GM18505 (cell line): Measurements from ENCODE around the gene WNT3A.
"Not testable (repeated sequence)": the region's sequence is repeated elsewhere in the genome, so short reads cannot be mapped to it uniquely, and the experiment has no call there.

Experiments used
- ATAC-seq: cut with Tn5 transposase; IDR thresholded peaks from one replicate; pipeline ENCODE4 v1.9.1; 2021; ENCODE audit not compliant: unreplicated experiment
- POLR2A ChIP-seq: IDR thresholded peaks from 4 replicates; pipeline ENCODE4 v1.6.1; 2011; ENCODE audit warnings: borderline replicate concordance; ENCODE audit not compliant: insufficient read depth, insufficient read length; ENCODE audit errors: extremely low read depth

Gene WNT3A, protein sequence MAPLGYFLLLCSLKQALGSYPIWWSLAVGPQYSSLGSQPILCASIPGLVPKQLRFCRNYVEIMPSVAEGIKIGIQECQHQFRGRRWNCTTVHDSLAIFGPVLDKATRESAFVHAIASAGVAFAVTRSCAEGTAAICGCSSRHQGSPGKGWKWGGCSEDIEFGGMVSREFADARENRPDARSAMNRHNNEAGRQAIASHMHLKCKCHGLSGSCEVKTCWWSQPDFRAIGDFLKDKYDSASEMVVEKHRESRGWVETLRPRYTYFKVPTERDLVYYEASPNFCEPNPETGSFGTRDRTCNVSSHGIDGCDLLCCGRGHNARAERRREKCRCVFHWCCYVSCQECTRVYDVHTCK

DNA sequence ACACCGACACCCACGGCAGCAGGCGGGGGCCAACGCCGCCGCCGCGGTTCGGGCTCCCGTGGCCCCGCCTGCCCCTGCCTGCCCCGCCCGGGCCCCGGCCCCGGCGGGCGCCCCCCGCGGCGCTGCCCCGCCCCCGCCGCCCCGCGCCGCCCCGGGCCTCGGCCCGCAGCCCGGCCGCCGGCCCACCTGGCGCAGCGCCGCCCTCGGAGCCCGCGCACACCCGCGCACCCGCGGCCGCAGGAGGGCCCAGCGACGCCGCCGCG lies at the start of gene WNT3A:
Gene WNT3A (plus strand): TSS at position 213 of the 263 bp plus-strand sequence. CDS start 131 bp downstream, outside the sequence.
- no peak for ATAC-seq
- no peak for TF ChIP-seq POLR2A

DNA sequence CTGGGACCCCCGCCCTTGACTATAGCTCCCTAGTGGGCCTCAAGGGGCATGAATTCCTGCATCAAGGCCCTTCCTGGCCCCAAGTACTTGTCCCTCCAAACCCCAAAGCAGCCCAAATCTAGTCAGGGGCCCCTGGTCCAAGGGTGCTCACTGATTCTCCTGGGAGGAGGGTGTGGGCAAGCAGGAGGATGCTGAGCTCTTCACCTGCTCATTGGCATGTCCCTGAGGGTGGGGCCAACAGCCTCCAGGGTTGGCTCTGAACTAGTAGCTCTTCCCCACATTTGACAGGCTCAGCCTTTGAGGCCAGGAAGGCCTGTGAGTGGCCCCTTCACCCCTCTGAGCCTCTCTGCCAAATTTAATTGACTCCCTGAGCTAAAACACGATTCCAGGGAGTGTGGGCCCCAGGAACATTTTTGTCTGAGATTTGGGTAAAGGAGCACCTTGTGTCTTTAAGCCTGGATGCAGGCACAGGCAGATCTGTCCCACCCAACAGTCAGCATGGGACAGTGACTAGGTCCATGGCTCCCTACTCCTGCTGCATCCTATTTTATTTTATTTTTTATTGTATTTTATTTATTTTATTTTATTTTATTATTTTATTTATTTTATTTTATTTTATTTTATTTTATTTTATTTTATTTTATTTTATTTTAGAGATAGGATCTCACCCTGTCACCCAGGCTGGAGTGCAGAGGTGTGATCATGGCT lies 48.0 kb upstream of the WNT3A start:
- no peak for TF ChIP-seq POLR2A
- ATAC-seq = no peak

DNA sequence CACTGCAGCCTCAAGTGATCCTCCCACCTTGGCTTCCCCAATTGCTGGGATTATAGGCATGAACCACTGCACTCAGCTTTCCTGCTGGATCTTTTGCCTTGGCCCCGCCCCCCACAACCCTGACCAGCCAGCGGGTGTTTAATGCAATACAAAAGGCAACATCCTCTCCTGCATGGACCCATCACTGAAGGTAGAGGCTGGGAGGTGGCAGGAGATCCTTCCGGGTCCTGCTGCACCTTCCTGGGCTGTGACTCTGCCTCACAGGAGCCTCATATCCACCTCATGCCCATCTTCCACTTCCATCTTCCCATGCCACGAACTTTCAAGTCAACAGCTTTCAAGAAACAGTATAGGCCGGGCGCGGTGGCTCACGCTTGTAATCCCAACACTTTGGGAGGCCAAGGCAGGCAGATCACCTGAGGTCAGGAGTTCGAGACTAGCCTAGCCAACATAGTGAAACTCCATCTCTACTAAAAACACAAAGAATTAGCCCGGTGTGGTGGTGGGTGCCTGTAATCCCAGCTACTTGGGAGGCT lies 47.4 kb upstream of the WNT3A start:
- no peak for TF ChIP-seq POLR2A
- no peak for ATAC-seq

DNA sequence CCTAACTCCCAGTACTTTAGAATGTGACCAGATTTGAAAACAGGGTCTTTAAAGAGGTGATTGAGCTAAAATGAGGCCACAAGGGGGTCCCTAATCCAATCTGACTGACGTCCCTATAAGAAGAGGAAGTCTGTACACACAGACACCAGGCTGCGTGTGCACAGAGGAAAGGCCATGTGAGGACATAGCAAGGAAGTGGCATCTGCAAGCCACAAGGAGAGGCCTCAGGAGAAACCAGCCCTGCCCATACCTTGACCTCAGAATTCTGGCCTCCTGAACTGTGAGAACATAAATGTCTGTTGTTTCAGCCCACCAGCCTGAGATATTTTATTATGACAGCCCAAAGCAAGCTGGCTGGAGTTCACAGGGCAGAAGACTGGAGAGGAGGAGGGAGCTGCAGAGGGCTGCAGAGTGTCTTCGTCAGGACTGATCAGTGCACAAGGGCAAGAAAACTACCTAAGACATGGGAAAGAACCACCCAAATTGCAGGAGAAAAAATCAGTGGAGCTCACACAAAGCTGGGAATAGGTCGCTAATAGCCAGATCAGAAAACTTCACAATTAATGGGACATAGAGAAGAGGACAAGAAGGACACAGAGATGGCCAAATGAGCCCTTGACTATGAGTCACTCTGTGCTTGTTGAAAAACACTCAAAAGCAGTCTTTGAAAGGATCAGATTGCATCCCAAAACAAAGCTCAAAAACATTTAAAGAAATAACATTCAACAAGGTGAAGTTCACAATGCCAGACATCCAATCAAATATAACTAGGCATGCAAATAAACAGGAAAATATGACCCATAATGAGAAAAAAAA lies 44.9 kb upstream of the WNT3A start:
- no peak for TF ChIP-seq POLR2A
- no peak for ATAC-seq

DNA sequence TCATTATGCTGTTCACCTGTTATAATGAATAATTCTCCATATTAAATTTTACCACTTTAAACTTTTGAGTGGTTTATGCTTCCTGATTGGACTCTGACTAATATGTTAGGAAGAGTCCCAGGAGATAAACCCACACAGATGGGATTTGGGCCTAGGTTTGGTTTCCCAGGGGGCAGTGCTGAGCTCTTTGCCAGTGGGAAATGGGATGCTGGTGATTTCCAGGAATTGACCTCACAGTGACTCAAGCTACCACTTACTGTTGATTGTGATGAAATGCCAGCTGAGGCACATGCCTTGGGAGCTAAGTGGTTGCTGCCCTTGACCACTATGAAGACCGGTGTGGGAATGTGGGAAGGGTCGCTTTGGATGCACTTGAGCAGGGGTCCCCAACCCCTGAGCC lies 40.1 kb upstream of the WNT3A start:
- ATAC-seq = not testable (repeated sequence)

DNA sequence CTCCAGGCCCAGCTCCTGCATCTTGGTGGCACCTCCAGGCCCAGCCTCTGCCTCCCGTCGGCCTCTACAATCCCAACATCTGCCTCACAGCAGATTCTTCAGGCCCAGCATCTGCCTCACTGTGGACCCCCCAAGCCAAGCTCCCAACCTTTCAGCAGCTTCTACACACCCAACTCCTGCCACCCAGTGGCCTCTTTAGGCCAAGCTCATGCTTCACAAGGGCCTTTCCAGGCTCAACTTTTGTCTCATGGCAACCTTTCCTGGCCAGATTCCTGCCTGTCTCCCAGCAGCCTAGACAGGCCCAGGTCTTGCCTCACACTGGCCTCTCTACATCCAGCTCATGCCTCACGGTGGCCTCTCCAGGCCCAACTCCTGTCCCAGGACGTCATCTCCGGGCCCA lies 39.0 kb upstream of the WNT3A start:
- not testable (repeated sequence) for ATAC-seq

DNA sequence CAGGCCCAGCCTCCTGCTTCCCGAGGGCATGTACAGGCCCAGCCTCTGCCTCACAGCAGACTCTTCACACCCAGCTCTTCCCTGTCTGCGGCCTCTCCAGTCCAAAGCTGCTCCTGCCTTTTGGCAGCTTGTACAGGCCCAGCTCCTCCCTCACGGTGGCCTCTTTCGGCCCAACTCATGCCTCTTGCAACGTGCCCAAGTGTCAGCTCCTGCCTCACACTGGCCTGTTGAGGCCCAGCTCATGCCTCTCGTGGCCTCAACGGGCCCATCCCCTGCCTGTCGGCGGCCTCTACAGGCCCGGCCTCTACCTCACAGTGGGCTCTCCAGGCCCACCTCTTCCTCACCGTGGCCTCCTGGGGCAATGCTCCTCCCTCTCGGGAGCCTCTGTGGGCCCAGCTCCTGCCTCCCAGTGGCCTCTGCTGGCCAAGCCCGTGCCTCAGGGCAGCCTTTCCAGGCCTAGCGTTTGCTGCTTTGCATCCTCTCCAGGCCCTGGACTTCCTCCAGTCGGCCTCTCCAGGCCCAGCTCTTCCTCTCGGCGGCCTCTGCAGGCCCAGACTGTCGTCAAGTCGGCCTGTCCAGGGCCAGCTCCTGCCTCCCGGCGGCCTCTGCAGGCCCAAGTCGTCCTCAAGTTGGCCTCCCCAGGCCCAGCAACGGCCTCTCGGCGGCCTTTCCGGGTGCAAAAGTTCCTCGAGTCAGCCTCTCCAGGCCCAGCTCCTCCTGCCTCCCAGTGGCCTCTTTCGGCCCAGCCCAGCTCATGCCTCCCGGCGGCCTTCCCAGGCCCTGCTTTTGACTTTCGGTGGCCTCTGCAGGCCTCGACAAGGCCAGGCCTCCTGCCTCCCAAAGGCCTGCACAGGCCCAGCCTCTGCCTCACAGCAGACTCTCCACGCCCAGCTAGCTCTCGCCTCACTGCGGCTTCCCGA lies 36.5 kb upstream of the WNT3A start:
- not testable (repeated sequence) for ATAC-seq

DNA sequence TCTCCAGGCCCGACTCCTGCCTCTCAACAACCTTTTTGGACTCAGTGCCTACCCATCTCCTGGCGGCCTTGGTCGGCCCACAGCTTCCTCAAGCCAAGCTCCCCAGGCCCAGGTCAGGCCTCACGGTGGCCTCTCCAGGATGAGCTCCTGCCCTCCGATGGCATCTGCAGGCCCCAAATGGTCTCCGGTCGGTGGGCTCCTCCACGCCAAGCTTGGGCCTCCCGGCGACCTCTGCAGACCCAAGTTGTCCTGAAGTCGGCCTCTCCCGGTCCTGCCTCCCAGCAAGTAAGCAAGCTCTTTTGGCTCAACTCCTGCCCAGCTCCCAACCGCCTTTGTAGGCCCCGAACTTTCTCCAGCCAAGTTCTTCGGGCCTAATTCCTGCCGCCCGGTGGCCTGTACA lies 35.6 kb upstream of the WNT3A start:
- not testable (repeated sequence) for ATAC-seq

DNA sequence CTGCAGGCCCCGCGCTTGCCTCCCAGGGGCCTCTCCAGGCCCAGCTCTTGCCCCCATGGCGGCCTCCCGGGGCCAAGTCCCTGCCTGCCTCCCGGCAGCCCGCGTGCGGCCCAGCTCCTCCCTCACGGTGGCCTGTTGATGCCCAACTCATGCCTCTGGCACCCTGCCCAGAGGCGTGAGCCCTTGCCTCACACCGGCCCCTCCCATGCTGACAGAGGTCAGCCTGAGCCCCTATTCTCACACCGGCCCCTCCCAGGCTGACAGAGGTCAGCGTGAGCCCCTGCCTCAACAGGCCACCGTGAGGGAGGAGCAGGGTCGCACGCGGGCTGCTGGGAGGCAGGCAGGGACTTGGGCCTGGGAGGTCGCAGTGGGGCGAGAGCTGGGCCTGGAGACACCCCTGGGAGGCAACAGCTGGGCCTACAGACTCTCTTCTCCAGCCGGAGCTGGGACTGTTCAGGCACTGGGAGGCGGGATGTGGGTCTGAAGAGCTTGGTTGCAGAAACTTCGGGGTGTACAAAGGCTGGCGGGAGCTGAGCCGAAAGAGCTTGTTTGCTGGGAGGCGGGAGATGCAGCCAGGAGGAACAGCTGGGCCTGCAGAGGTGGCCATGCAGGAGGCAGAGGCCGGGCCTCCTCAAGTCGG lies 35.0 kb upstream of the WNT3A start:
- not testable (repeated sequence) for ATAC-seq

DNA sequence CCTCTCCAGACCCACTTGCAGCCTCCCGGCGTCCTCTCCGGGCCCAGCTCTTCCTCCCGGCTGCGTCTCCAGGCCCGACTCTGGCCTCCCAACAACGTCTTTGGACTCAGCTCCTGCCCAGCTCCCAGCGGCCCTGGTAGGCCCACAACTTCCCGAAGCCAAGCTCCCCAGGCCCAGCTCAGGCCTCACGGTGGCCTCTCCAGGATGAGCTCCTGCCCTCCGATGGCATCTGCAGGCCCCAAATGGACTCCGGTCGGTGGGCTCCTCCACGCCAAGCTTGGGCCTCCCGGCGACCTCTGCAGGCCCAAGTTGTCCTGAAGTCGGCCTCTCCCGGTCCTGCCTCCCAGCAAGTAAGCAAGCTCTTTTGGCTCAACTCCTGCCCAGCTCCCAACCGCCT lies 34.5 kb upstream of the WNT3A start:
- not testable (repeated sequence) for ATAC-seq

DNA sequence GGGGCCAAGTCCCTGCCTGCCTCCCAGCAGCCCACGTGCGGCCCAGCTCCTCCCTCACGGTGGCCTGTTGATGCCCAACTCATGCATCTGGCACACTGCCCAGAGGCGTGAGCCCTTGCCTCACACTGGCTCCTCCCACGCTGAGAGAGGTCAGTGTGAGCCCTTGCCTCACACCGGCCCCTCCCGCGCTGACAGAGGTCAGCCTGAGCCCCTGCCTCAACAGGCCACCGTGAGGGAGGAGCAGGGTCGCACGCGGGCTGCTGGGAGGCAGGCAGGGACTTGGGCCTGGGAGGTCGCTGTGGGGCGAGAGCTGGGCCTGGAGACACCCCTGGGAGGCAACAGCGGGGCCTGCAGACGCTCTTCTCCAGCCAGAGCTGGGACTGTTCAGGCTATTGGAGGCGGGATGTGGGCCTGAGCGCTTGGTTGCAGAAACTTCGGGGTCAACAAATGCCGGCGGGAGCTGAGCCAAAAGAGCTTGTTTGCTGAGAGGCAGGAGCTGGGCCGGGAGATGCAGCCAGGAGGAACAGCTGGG lies 33.9 kb upstream of the WNT3A start:
- ATAC-seq = not testable (repeated sequence)

DNA sequence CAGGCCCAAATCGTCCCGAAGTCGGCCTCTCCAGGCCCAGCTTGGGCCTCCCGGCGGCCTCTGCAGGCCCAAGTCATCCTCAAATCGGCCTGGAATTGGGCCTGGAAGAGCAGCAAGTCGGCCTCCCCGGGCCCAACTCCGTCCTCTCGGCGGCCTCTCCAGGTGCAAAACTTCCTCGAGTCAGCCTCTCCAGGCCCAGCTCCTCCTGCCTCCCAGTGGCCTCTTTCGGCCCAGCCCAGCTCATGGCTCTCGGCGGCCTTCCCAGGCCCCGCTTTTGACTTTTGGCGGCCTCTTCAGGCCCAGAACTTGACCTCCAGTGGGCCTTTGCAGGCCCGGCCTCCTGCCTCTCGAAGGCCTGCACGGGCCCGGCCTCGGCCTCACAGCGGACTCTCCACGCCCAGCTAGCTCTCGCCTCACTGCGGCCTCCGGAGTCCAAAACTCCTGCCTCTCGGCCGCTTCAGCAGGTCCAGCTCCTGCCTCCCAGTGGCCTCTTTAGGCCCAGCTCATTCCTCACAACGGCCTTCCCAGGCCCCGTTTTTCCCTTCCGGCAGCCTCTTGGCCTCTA lies 33.0 kb upstream of the WNT3A start:
- not testable (repeated sequence) for ATAC-seq

DNA sequence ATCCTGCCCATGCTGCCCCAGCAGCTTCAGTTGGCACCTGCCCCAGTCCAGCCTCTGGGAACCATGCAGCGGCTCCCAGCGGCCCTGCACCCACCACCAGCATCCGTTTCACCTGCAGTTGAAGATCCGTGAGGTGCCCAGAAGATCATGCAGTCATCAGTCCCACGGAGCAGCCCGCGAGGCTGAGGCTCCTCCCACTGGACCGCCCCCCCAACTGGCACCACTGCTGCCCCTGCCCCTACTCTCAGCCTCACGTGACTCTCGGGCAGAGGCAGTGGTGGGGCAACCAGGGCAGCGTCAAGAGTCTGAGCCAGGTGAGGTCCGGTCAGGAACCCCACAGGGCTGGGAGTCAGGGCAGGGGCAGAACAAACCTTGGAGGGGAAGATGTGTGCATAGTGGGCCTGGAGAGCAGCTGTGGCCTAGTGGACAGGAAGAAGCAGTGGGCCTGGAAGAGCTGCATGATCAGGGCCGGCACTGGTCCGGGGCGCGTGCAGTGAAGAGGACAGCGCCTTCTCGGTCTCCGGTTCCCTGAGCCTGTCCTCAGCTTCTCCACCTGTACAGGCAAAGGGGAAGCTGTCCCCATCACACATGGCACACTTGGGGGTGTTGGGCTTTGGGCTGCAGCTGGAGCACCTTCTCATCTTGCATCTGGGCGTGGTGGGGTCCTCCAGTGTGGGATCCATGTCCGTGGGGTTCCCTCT lies 31.1 kb upstream of the WNT3A start:
- ATAC-seq = not testable (repeated sequence)
